ENCODE results near the gene CDC14A. TPM values are rescaled to one million over a fixed set of nuclear protein-coding genes. Genes with fewer than 3 reads are reported as not detected.

CDC14A gene
- total RNA-seq, 1 donor from 2014 or later = 5.3 TPM

Other genes with a start within 250 kb of the CDC14A start
- gene SASS6, start 219.6 kb upstream of the CDC14A start, total RNA-seq = 1.1 and 1.8 TPM in 2 replicates
- 6.3 and 6.7 TPM in 2 replicates for gene TRMT13, start 219.3 kb upstream of the CDC14A start, total RNA-seq
- under 0.01 TPM in 1 of 2 replicates, not detected in the other for gene LRRC39, start 174.2 kb upstream of the CDC14A start, total RNA-seq
- gene DBT, start 102.7 kb upstream of the CDC14A start, total RNA-seq = 2.8 and 3.2 TPM in 2 replicates
- gene RTCA, start 86.3 kb upstream of the CDC14A start, total RNA-seq = 36.7 and 37.2 TPM in 2 replicates
- gene GPR88, start 185.6 kb downstream of the CDC14A start, total RNA-seq = not detected in 2 replicates

Measured in dermis microvascular lymphatic vessel endothelial cell (primary cell).